ENCODE results near the gene INTS11. TPM values are rescaled to one million over a fixed set of nuclear protein-coding genes. Genes with fewer than 3 reads are reported as not detected.
"Not testable (repeated sequence)": the region's sequence is repeated elsewhere in the genome, so short reads cannot be mapped to it uniquely, and the experiment has no call there.

Gene INTS11
- 100 to 1,000 TPM; 143 to 158 TPM for total RNA-seq

DNA sequence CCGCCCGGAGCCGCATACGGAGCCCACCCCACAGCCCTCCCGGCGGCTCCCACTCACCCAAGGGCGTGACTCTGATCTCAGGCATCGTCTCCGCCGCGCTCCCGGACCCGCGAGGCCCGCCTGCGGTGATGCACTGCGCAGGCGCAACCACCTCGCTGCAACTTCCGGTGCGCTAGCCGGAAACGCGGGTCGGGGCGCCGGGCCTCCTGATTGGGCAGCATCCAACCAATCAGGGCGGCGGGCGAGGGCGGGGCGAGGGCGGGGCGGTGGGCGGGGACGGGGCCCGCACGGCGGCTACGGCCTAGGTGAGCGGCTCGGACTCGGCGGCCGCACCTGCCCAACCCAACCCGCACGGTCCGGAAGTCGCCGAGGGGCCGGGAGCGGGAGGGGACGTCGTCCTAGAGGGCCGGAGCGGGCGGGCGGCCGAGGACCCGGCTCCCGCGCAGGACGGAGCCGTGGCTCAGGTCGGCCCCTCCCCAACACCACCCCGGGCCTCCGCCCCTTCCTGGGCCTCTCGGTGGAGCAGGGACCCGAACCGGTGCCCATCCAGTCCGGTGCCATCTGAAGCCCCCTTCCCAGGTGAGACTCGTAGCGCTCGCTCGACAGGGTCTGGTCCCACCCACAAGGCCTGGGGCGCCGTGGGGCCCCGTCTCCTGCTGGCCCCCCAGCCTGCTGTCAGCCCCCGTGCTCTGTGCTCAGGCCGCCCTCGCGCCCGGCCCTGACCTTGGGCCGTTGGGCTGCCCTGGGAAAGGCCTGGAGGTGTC is at the start of gene INTS11, which contains the start of gene CPTP:
Gene INTS11 (minus strand): TSS at position 137 of the 764 bp plus-strand sequence. CDS start 52 bp downstream, at position 85.
Gene CPTP (plus strand): TSS at position 279 of the 764 bp plus-strand sequence. CDS start 2,109 bp downstream, outside the sequence.
- peaks cover 15% of the 10 kb centered on the region for H3K4me1 Mint-ChIP-seq
- no peaks in the 10 kb centered on the region for H3K9me3 Mint-ChIP-seq
- DNase-seq (peak; percentile 97), ATAC-seq (ENCODE audit: low read depth) (peak; percentile 85)
- peaks cover 1% of the 10 kb centered on the region for H3K36me3 Mint-ChIP-seq
- H3K4me3 Mint-ChIP-seq: peak within 1 kb of the TSS; percentile 93
- POLR2A ChIA-PET: interaction anchor here (0.8 to 1.3 kb wide), 4 partner anchors 11 to 74 kb away, joined by 3 read pairs; partner anchors contain the start of genes AURKAIP1, CCNL2 and UBE2J2
- H3K27me3 Mint-ChIP-seq: no peaks in the 10 kb centered on the region
- H3K27ac Mint-ChIP-seq: peak within 1 kb of the TSS; percentile 95

DNA sequence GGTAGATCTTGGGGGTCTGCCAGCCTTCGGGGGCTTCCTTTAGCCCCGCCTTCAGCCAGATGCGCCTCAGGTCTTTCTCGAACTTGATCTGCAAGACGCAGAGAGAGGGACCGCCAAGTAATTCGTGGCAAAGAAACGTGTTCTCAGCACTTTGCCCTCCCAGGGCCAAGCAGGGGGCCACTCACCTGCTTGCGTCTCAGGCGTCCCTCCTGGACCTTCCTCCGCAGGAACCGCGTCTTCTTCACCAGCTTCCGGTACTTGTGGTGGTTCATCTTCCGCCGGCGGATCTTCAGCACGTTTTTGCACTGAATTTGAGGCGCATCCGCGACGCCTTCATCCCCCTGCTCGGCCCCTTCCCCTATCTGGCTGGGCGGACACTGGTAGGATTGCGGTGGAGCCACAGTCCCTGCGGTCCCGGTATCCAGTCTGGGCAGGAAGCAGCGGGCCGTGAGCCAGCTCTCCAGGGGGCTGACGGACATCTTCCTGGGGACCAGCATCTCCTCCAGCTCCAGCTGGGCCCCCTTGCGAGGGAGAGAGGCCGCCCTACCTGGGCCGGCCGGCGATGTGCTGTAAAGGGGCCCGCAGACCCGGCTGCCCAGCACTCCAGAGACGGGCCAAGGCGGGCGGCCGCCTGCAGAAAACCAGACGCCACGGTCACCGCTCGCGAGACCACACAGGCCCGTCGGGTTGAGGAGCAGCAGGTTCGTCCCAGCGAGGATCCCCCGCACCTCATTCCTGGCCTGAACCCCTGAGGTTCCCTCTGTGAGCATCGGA is 49.5 kb upstream of the INTS11 start:
- peak overlapping the region; percentile 80 for H3K4me3 Mint-ChIP-seq
- POLR2A ChIA-PET: interaction anchor here (0.5 to 4.0 kb wide), 6 partner anchors 15 to 335 kb away, joined by 3 to 45 read pairs (median 4); partner anchors contain the start of genes CCNL2 and MRPL20

DNA sequence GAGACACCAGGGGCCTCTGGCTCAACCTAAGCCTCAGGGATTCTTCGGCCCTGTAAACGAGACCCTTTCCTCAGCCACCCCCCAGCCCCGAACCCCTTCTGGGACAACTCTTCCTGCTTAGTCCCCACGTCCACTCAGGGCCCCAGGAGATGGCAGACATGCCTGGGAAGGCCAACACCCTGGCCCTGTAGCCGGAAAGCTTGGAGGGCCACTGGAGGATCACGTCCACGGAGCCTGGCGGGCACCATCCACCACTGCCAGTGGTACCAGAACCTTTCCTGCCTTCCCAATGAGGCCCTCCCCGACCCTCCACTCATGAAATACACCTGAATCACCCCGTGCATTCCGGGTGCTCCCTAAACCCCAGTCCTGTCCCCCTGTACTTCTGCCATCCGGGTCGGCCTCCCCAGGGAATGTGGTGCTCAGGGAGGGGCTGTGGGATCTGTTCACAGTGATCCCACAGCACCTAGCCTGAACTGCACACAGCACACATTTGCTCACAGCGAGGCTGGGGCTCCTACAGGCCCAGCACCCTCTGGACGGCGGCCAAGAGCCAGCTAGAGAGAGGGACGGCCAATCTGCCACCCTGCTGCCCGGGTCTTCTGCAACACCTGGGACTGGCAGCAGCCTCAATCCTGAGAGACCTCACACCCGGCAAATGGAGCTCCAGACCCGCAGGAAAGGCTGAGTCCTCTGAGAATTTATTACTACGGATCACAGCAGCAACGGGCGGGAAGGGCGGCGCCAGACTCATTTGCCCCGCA is 48.8 kb upstream of the INTS11 start:
- DNase-seq: no peak
- POLR2A ChIA-PET: interaction anchor here (2.0 to 4.0 kb wide), 2 partner anchors 26 to 33 kb away, joined by 9 to 32 read pairs; partner anchors contain the start of genes CCNL2 and MRPL20
- Mint-ChIP-seq H3K27ac (no peak overlapping the region), H3K9me3 (no peaks in the 10 kb centered on the region), H3K4me1 (peaks cover 13% of the 10 kb centered on the region), H3K27me3 (no peaks in the 10 kb centered on the region), H3K36me3 (no peaks in the 10 kb centered on the region), H3K4me3 (peak overlapping the region; percentile 80)
- ATAC-seq (ENCODE audit: low read depth): no peak

More for the DNA sequence above, 49.5 kb upstream of the INTS11 start:
- H3K36me3 Mint-ChIP-seq: no peaks in the 10 kb centered on the region
- peak overlapping the region; percentile 95 for H3K27ac Mint-ChIP-seq
- H3K4me1 Mint-ChIP-seq: peaks cover 13% of the 10 kb centered on the region
- ATAC-seq (ENCODE audit: low read depth): no peak
- H3K9me3 Mint-ChIP-seq: no peaks in the 10 kb centered on the region
- no peak for DNase-seq
- no peaks in the 10 kb centered on the region for H3K27me3 Mint-ChIP-seq

DNA sequence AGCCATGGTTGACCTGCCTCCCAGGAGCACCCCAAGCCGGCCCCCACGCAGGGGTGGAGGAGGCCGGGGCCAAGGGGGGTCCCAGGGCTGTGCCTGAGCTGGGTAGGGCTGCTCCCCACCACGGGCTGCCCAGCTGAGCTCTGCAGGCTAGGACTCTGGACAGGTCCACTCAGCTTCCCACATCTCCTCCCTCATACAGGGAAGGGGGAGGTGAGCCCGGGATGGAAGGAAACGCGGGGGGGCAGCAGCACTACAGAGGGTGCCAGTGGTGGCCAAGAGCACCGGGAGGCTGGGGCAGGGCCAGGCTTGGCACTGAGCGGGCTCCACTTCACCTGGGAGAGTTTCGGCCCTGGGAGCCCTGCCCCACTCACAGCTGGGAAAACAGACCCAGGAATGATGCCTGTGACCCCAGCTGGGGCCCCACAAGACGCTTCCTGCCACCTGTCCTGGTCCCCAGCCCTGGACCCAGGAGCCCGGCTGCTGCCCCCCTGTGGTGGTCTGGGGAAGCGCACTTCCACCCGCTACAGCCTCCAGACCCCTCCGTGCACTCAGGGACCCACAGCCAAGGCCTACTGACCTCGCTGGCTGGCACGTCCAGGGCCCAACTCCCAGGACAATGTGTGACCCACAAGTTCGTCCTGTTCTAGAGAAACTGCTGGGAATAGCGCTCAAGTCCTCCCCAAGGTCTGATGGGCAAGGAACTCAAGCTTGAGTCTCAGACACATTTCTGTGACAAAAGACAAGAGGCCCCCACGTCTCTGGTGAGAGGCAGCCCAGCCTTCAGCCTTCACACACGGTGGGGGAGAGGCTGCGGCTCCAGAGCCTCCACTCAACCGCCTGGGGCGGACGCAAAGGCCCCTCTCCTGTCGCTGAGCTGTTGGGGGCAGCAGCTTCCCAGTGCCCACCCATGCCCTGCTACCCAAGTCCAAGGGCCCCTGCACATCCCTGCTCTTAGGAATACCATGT is 47.6 kb upstream of the INTS11 start:
- Mint-ChIP-seq H3K27ac (peak overlapping the region; percentile 80), H3K27me3 (no peaks in the 10 kb centered on the region), H3K36me3 (no peaks in the 10 kb centered on the region), H3K4me1 (peaks cover 13% of the 10 kb centered on the region), H3K9me3 (no peaks in the 10 kb centered on the region), H3K4me3 (peak overlapping the region; percentile 42)
- ATAC-seq (ENCODE audit: low read depth) (peak; percentile 33), DNase-seq (peak; percentile 88)
- POLR2A ChIA-PET: interaction anchor here (0.6 to 4.0 kb wide), 10 partner anchors 14 to 186 kb away, joined by 3 to 32 read pairs (median 5); partner anchors contain the start of genes CCNL2, MRPL20, MXRA8 and UBE2J2

DNA sequence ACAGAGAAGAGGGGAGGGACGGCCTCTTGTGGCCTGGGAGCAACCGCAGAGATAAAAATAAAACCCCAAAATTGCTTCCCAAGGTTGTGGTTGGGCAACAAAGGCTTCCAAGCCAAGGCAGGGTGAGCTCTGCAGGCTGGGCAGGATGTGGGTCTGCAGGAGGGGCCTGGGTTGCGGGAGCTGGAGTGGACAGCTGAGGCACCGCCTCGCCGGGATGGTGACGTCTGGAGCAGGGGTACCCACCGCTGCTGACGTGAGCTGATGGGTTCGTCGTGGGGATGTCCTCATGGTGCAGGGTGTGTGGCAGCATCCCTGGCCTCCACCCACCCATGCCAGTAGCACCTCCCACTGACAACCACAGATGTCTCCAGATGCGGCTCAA is 46.9 kb upstream of the INTS11 start:
- H3K4me3 Mint-ChIP-seq: peak overlapping the region; percentile 49
- H3K36me3 Mint-ChIP-seq: no peaks in the 10 kb centered on the region
- ATAC-seq (ENCODE audit: low read depth) (peak; percentile 38), DNase-seq (peak; percentile 78)
- no peaks in the 10 kb centered on the region for H3K9me3 Mint-ChIP-seq
- POLR2A ChIA-PET: interaction anchor here (0.6 to 3.3 kb wide), 9 partner anchors 13 to 185 kb away, joined by 3 to 11 read pairs (median 4); partner anchors contain the start of genes CCNL2, MRPL20, MXRA8 and UBE2J2
- no peaks in the 10 kb centered on the region for H3K27me3 Mint-ChIP-seq
- peak overlapping the region; percentile 51 for H3K27ac Mint-ChIP-seq
- H3K4me1 Mint-ChIP-seq: peaks cover 12% of the 10 kb centered on the region

DNA sequence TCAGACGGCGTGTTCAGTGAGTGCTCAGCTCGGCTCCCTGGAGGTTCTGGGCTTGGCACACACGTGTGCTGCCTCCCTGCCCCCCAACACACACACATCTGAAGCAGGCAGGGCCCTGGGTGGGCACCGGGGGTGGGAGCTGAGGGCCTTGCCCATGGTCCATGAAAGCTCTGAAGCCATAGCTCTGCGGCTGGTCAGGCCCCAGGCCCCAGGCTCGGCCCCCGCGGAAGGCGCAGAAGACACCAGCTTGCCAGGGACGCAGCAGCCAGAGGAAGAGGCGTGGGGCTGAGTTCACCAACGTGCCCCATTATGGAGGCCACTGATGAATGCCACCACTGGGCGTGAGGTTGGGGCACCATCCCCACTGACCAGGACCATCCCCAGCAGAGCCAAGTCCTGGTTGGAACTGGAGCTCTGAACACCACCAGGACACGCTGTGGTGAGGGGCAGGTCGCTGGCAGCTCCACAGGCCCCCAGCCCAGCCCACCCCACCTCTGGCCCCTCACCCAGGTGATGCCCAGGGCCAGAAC is 46.4 kb upstream of the INTS11 start:
- no peak for ATAC-seq (ENCODE audit: low read depth)
- Mint-ChIP-seq H3K9me3 (no peaks in the 10 kb centered on the region), H3K36me3 (no peaks in the 10 kb centered on the region), H3K27ac (no peak overlapping the region), H3K27me3 (no peaks in the 10 kb centered on the region), H3K4me1 (peaks cover 12% of the 10 kb centered on the region), H3K4me3 (peak overlapping the region; percentile 49)
- POLR2A ChIA-PET: interaction anchor here (1.0 to 3.3 kb wide), 7 partner anchors 12 to 97 kb away, joined by 3 to 11 read pairs (median 6); partner anchors contain the start of genes CCNL2, MRPL20, MXRA8 and UBE2J2
- DNase-seq: no peak

DNA sequence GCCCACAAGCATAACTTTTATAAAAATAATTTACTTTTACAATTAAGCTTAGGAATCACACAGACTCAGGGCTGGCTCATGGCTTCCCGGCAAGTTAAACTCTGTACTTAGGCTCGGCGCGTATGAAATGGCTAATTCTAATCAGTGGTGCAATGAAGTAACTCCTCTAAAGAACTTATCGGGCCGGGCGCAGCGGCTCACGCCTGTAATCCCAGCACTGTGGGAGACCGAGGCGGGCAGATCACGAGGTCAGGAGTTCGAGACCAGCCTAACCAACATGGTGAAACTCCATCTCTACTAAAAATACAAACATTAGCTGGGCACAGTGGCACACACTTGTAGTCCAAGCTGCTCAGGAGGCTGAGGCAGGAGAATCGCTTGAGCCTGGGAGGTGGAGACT is 45.6 kb upstream of the INTS11 start:
- not testable (repeated sequence) for H3K9me3 Mint-ChIP-seq; H3K36me3 Mint-ChIP-seq; H3K4me3 Mint-ChIP-seq; DNase-seq; H3K27me3 Mint-ChIP-seq; H3K27ac Mint-ChIP-seq; ATAC-seq (ENCODE audit: low read depth)
- POLR2A ChIA-PET: interaction anchor here (1.3 to 3.3 kb wide), 3 partner anchors 12 to 49 kb away, joined by 3 to 11 read pairs (median 3); partner anchors contain the start of genes CCNL2 and MXRA8
- peaks cover 12% of the 10 kb centered on the region for H3K4me1 Mint-ChIP-seq

DNA sequence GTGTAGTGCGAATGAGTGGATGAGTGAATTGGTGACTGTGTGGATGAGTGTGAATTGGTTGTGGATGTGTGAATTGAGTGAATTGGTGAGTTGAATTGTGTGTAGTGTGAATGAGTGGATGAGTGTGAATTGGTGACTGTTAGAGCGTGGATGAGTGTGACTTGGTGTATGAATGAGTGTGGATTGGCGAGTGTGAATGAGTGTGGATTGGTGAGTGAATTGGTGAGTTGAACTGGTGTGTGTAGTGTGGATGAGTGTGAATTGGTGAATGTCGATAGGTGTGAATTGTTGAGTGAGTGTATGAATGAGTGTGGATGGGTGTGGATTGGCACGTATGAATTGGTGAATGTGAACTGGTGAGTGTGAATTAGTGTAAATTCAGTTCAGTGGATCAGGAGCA is 42.9 kb upstream of the INTS11 start:
- H3K9me3 Mint-ChIP-seq: no peaks in the 10 kb centered on the region
- no peak overlapping the region for H3K4me3 Mint-ChIP-seq
- DNase-seq: no peak
- peaks cover 7% of the 10 kb centered on the region for H3K4me1 Mint-ChIP-seq
- POLR2A ChIA-PET: interaction anchor here (0.6 kb wide), 1 partner anchor 47 kb away, joined by 3 read pairs; no protein-coding TSS in a partner anchor
- ATAC-seq (ENCODE audit: low read depth): no peak
- H3K27me3 Mint-ChIP-seq: no peaks in the 10 kb centered on the region
- no peaks in the 10 kb centered on the region for H3K36me3 Mint-ChIP-seq
- H3K27ac Mint-ChIP-seq: no peak overlapping the region

DNA sequence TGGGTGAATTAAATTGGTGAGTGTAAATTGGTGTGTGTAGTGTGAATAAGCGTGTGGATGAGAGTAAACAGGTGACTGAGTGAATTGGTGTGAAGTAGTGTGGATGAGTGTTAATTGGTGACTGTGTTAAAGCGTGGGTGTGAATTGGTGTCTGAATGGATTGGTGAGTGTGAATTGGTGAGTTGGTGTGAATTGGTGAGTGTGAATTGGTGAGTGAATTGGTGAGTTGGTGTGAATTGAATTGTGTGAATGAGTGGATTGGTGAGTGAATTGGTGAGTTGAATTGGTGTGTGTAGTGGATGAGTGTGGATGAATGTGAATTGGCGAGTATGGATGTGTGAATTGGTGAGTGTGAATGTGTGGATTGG is 42.2 kb upstream of the INTS11 start:
- peaks cover 5% of the 10 kb centered on the region for H3K4me1 Mint-ChIP-seq
- H3K27me3 Mint-ChIP-seq: peaks cover 5% of the 10 kb centered on the region
- H3K36me3 Mint-ChIP-seq: no peaks in the 10 kb centered on the region
- POLR2A ChIA-PET: no interaction called here
- no peak overlapping the region for H3K4me3 Mint-ChIP-seq
- no peaks in the 10 kb centered on the region for H3K9me3 Mint-ChIP-seq
- DNase-seq (no peak), ATAC-seq (ENCODE audit: low read depth) (no peak)
- H3K27ac Mint-ChIP-seq: no peak overlapping the region

DNA sequence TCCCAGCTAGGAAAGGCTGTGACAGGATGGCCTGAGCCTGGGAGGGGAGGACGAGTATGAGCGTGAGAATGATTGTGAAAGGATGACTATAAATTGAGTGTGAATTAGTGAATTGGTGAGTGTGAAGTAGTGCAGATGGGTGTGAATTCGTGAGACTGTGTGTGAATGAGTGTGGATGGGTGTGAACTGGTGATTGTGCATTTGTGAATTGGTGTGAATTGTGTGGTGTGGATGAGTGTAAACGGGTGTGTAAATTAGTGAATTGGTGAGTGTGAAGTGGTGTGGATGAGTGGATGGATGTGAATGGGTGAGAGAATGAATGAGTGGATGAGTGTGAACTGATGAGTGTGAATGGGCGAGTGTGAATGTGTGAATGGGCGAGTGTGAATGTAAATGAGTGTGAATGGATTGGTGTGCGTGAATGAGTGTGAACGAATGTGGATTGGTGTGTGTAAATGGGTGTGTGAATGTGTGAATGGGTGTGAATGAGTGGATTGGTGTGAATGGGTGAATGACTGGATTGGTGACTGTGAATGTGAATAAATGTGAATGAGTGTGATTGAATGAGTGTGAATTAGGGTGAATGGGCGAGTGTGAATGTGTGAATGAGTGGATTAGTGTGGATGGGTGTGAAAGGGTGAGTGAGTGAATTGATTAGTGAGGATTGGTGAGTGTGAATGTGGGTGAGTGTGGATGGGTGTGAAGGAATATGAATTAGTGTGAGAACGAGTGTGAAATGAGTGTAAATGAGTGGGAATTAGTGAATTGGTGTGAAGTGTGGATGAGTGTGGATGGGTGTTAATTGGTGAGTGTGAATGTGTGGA is 41.6 kb upstream of the INTS11 start:
- Mint-ChIP-seq H3K4me1 (peaks cover under 1% of the 10 kb centered on the region), H3K27me3 (peaks cover 5% of the 10 kb centered on the region)
- POLR2A ChIA-PET: no interaction called here

DNA sequence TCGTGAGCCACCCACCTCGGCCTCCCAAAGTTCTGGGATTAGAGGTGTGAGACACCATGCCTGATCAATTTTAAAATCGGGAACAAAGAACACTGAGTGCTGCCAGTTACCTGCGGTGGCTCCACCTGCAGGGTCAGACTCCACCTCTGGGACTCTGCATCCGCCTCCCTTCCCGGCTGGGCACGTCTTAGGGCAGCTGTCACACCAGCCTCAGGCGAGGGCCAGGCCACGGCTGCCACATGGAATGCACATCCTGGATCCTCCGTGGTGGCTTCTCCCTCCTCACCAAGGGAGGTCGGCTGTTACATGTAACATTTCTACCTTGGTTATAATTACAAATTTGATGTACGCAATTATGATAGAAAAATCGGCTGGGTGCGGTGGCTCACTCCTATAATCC is 39.8 kb upstream of the INTS11 start:
- DNase-seq: no peak
- no peak for ATAC-seq (ENCODE audit: low read depth)
- H3K36me3 Mint-ChIP-seq: no peaks in the 10 kb centered on the region
- no peak overlapping the region for H3K27ac Mint-ChIP-seq
- POLR2A ChIA-PET: no interaction called here
- peaks cover 7% of the 10 kb centered on the region for H3K27me3 Mint-ChIP-seq
- H3K9me3 Mint-ChIP-seq: no peaks in the 10 kb centered on the region
- H3K4me1 Mint-ChIP-seq: peaks cover 6% of the 10 kb centered on the region
- no peak overlapping the region for H3K4me3 Mint-ChIP-seq

More for the DNA sequence above, 41.6 kb upstream of the INTS11 start:
- Mint-ChIP-seq H3K36me3 (no peaks in the 10 kb centered on the region), H3K27ac (no peak overlapping the region), H3K9me3 (no peaks in the 10 kb centered on the region), H3K4me3 (no peak overlapping the region)
- DNase-seq (no peak), ATAC-seq (ENCODE audit: low read depth) (no peak)

Measured in activated naive CD8-positive, alpha-beta T cell treated with anti-CD3 and anti-CD28 coated beads, Interleukin-2, amount 10 ng/mL, durations not matched to agents 7 days and 5 days (primary cell).